Measurements from ENCODE around the gene TMEM97. TPM values are rescaled to one million over a fixed set of nuclear protein-coding genes. Genes with fewer than 3 reads are reported as not detected.
A peak's percentile ranks its signal among the peaks of the same experiment; 100 is the strongest.

Gene TMEM97
- total RNA-seq, 1 donor from 2014 or later: 136 TPM

GRCh38 chr17:28366605-28367004 is 47.6 kb downstream of the TMEM97 start:
- Histone ChIP-seq H3K4me1 (peaks cover 13% of the 10 kb centered on the region), H3K79me2 (ENCODE audit: low read depth) (no peaks in the 10 kb centered on the region), H3K27me3 (no peaks in the 10 kb centered on the region), H3K27ac (no peak overlapping the region), H3K4me3 (no peak overlapping the region), H3K36me3 (no peaks in the 10 kb centered on the region), H2AFZ (replicated peaks) (no peak overlapping the region), H4K20me1 (ENCODE audit: low read depth) (peaks cover 8% of the 10 kb centered on the region), H3K9ac (no peak overlapping the region), H3F3A (ENCODE audit: low read depth) (peaks cover 20% of the 10 kb centered on the region), H3K4me2 (no peak overlapping the region), H3K9me3 (ENCODE audit: low read depth) (no peaks in the 10 kb centered on the region)
- no peak overlapping the region for H3K4me3 Mint-ChIP-seq
- H3K9me3 Mint-ChIP-seq: no peaks in the 10 kb centered on the region
- peaks cover 17% of the 10 kb centered on the region for H3K4me1 Mint-ChIP-seq
- no peak overlapping the region for H3K27ac Mint-ChIP-seq
- H3K27me3 Mint-ChIP-seq (ENCODE audit: insufficient read depth, low read depth): peaks cover 3% of the 10 kb centered on the region
- TF ChIP-seq EZH2 (IDR thresholded peaks at IDR 0.05) (no peak), EZH2phosphoT487 (IDR thresholded peaks at IDR 0.05) (no peak), CTCF (IDR thresholded peaks at IDR 0.05) (no peak)
- no peaks in the 10 kb centered on the region for H3K36me3 Mint-ChIP-seq
- DNase-seq (ENCODE audit: low spot score): no peak

GRCh38 chr17:28367641-28368305 is 48.8 kb downstream of the TMEM97 start:
- Histone ChIP-seq H3K27me3 (peaks cover 12% of the 10 kb centered on the region), H3F3A (ENCODE audit: low read depth) (peaks cover 29% of the 10 kb centered on the region), H3K27ac (no peak overlapping the region), H3K4me2 (no peak overlapping the region), H2AFZ (replicated peaks) (no peak overlapping the region), H4K20me1 (ENCODE audit: low read depth) (peaks cover 14% of the 10 kb centered on the region), H3K4me3 (no peak overlapping the region), H3K79me2 (ENCODE audit: low read depth) (no peaks in the 10 kb centered on the region), H3K9me3 (ENCODE audit: low read depth) (no peaks in the 10 kb centered on the region), H3K36me3 (no peaks in the 10 kb centered on the region), H3K9ac (no peak overlapping the region), H3K4me1 (peaks cover 13% of the 10 kb centered on the region)
- Mint-ChIP-seq H3K9me3 (no peaks in the 10 kb centered on the region), H3K36me3 (no peaks in the 10 kb centered on the region), H3K27ac (no peak overlapping the region), H3K4me3 (no peak overlapping the region), H3K27me3 (ENCODE audit: insufficient read depth, low read depth) (peaks cover 4% of the 10 kb centered on the region), H3K4me1 (peaks cover 20% of the 10 kb centered on the region)
- no peak for DNase-seq (ENCODE audit: low spot score)
- TF ChIP-seq EZH2 (IDR thresholded peaks at IDR 0.05): no peak

GRCh38 chr17:28368306-28368831 is 49.4 kb downstream of the TMEM97 start:
- H3K9ac ChIP-seq: no peak overlapping the region

More at GRCh38 chr17:28368306-28368831, 49.4 kb downstream of the TMEM97 start:
- no peak overlapping the region for H2AFZ ChIP-seq (replicated peaks)
- peaks cover 7% of the 10 kb centered on the region for H3K27me3 Mint-ChIP-seq (ENCODE audit: insufficient read depth, low read depth)
- H3K27ac Mint-ChIP-seq: peak overlapping the region; percentile 50
- TF ChIP-seq EZH2phosphoT487 (IDR thresholded peaks at IDR 0.05) (no peak), CTCF (IDR thresholded peaks at IDR 0.05) (no peak)
- peaks cover 18% of the 10 kb centered on the region for H3K27me3 ChIP-seq
- H3K36me3 Mint-ChIP-seq: peaks cover 2% of the 10 kb centered on the region
- H3K79me2 ChIP-seq (ENCODE audit: low read depth): no peaks in the 10 kb centered on the region
- H3K9me3 Mint-ChIP-seq: no peaks in the 10 kb centered on the region
- H3K4me3 Mint-ChIP-seq: no peak overlapping the region
- H3F3A ChIP-seq (ENCODE audit: low read depth): peaks cover 31% of the 10 kb centered on the region
- H4K20me1 ChIP-seq (ENCODE audit: low read depth): peaks cover 20% of the 10 kb centered on the region
- no peak for DNase-seq (ENCODE audit: low spot score)
- no peaks in the 10 kb centered on the region for H3K36me3 ChIP-seq
- no peaks in the 10 kb centered on the region for H3K9me3 ChIP-seq (ENCODE audit: low read depth)
- H3K4me1 Mint-ChIP-seq: peaks cover 26% of the 10 kb centered on the region
- H3K4me3 ChIP-seq: no peak overlapping the region
- no peak overlapping the region for H3K4me2 ChIP-seq
- no peak overlapping the region for H3K27ac ChIP-seq
- peaks cover 13% of the 10 kb centered on the region for H3K4me1 ChIP-seq
